GM04503 (cell line): ENCODE results near the gene GAS7.

Experiments used
- DNase-seq: peaks from one replicate; pipeline ENCODE4 v3.0.0-alpha.2; 2012; ENCODE audit warnings: low read depth

Gene GAS7

GRCh38 chr17:10198509-10199249 lies at the start of gene GAS7:
TSS of gene GAS7 (minus strand) at chr17:10198606.
- no peak for DNase-seq

- DNase-seq = peak; percentile 54
Observed at GRCh38 chr17:10247810-10248209, 49.4 kb upstream of the GAS7 start.

- peak; percentile 30 for DNase-seq
Observed at GRCh38 chr17:10243883-10244844, 45.8 kb upstream of the GAS7 start.

GRCh38 chr17:10241781-10242180 lies 43.4 kb upstream of the GAS7 start:
- DNase-seq = no peak

GRCh38 chr17:10238661-10239060 lies 40.3 kb upstream of the GAS7 start:
- no peak for DNase-seq

GRCh38 chr17:10234033-10234432 lies 35.6 kb upstream of the GAS7 start:
- DNase-seq = no peak

- DNase-seq = no peak
Observed at GRCh38 chr17:10233161-10233560, 34.8 kb upstream of the GAS7 start.

GRCh38 chr17:10229181-10229580 lies 30.8 kb upstream of the GAS7 start:
- no peak for DNase-seq

GRCh38 chr17:10226930-10227695 lies 28.7 kb upstream of the GAS7 start:
- no peak for DNase-seq

GRCh38 chr17:10224582-10225195 lies 26.3 kb upstream of the GAS7 start:
- DNase-seq = no peak

GRCh38 chr17:10219193-10219592 lies 20.8 kb upstream of the GAS7 start:
- no peak for DNase-seq

- DNase-seq = no peak
Observed at GRCh38 chr17:10217916-10218315, 19.5 kb upstream of the GAS7 start.

GRCh38 chr17:10216213-10216938 lies 18.0 kb upstream of the GAS7 start:
- DNase-seq = no peak

- no peak for DNase-seq
Observed at GRCh38 chr17:10215286-10215685, 16.9 kb upstream of the GAS7 start.

- DNase-seq = no peak
Observed at GRCh38 chr17:10211666-10212065, 13.3 kb upstream of the GAS7 start.

- DNase-seq = peak; percentile 20
Observed at GRCh38 chr17:10210151-10210574, 11.8 kb upstream of the GAS7 start.

GRCh38 chr17:10208604-10209193 lies 10.3 kb upstream of the GAS7 start:
- no peak for DNase-seq

GRCh38 chr17:10207153-10207552 lies 8.7 kb upstream of the GAS7 start:
- DNase-seq = no peak

- no peak for DNase-seq
Observed at GRCh38 chr17:10205549-10206185, 7.3 kb upstream of the GAS7 start.

- DNase-seq = no peak
Observed at GRCh38 chr17:10201680-10202079, 3.3 kb upstream of the GAS7 start.
